Measurements from ENCODE around the gene HOXA3. TPM values are rescaled to one million over a fixed set of nuclear protein-coding genes. Genes with fewer than 3 reads are reported as not detected.

Gene HOXA3
- total RNA-seq, 1 experiment from 2014 or later, result 50.5 TPM

DNA sequence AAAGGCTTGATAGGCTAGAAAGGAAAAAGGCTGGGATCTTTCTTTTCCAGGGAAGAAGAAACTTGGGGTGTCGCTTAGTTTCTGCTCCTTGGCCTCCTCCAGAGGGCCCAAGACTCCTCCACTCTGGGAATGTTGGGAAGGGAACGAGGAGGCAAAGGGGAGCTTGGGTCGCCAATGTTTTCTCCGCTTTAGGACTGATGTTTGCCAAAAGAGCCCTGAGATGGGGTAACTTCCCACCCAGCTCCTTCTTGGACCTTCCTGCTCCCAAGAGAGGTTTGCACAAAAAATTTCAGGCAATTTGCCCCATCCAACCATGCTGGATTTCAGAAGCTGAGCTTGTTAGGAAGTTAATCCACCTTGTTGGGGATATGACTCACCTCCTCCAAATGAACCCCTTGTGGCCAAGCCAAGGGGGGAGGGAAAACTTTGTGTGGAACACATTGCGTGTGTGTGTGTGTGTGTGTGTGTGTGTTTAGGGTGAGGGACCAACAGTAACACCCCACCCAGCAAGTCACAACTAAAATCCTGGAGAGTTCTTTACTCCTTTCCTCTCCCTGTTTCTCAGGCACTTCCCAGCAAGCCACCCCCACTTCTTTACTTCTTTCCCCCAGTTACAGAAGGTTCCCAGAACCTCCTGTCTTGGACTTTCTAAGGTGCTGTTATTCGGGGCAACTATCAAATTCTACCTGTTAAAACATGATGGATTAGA is 41.2 kb downstream of the HOXA3 start:
- CTCF ChIA-PET, result interaction anchor here (0.8 kb wide), 1 partner anchor 29 kb away, joined by 3 read pairs; no protein-coding TSS in a partner anchor
- H3K4me2 ChIP-seq, result peak overlapping the region; percentile 87
- peak overlapping the region; percentile 80 for H3K4me3 ChIP-seq
- intact Hi-C loops (cut with micrococcal nuclease; ENCODE audit: unreplicated experiment), result loop anchor here (1.0 to 10.0 kb wide), 3 partner anchors 84 to 634 kb away; partner anchors contain the start of gene TAX1BP1
- DNase-seq, result peak; percentile 52 to 85
- H3K9me3 ChIP-seq (ENCODE audit: insufficient read depth, low read depth), result no peaks in the 10 kb centered on the region
- no peaks in the 10 kb centered on the region for H3K27me3 ChIP-seq (ENCODE audit: insufficient read depth, low read depth)
- H3K4me1 ChIP-seq (replicated peaks; ENCODE audit: insufficient read depth), result peaks cover 29% of the 10 kb centered on the region
- H3K79me2 ChIP-seq (ENCODE audit: low read depth), result peaks cover 89% of the 10 kb centered on the region
- POLR2A ChIA-PET (ENCODE audit: unreplicated experiment), result no interaction called here
- peaks cover 45% of the 10 kb centered on the region for H3K36me3 ChIP-seq (ENCODE audit: low read depth)
- peak overlapping the region; percentile 92 for H3K27ac ChIP-seq
- TF ChIP-seq EZH2 (IDR thresholded peaks at IDR 0.05; ENCODE audit: low read depth), result no peak
- TF ChIP-seq, protein P1, sequence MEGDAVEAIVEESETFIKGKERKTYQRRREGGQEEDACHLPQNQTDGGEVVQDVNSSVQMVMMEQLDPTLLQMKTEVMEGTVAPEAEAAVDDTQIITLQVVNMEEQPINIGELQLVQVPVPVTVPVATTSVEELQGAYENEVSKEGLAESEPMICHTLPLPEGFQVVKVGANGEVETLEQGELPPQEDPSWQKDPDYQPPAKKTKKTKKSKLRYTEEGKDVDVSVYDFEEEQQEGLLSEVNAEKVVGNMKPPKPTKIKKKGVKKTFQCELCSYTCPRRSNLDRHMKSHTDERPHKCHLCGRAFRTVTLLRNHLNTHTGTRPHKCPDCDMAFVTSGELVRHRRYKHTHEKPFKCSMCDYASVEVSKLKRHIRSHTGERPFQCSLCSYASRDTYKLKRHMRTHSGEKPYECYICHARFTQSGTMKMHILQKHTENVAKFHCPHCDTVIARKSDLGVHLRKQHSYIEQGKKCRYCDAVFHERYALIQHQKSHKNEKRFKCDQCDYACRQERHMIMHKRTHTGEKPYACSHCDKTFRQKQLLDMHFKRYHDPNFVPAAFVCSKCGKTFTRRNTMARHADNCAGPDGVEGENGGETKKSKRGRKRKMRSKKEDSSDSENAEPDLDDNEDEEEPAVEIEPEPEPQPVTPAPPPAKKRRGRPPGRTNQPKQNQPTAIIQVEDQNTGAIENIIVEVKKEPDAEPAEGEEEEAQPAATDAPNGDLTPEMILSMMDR (conservative IDR thresholded peaks at IDR 0.05), result no peak
- H2AFZ ChIP-seq, result no peak overlapping the region
- no peaks in the 10 kb centered on the region for H4K20me1 ChIP-seq (ENCODE audit: insufficient read depth)
- peaks cover 64% of the 10 kb centered on the region for H3F3A ChIP-seq (ENCODE audit: insufficient read depth, low read depth)
- no peaks in the 10 kb centered on the region for H3K9me2 ChIP-seq (ENCODE audit: insufficient read depth)
- no TSS peak for BruUV-seq (replicated peaks)

DNA sequence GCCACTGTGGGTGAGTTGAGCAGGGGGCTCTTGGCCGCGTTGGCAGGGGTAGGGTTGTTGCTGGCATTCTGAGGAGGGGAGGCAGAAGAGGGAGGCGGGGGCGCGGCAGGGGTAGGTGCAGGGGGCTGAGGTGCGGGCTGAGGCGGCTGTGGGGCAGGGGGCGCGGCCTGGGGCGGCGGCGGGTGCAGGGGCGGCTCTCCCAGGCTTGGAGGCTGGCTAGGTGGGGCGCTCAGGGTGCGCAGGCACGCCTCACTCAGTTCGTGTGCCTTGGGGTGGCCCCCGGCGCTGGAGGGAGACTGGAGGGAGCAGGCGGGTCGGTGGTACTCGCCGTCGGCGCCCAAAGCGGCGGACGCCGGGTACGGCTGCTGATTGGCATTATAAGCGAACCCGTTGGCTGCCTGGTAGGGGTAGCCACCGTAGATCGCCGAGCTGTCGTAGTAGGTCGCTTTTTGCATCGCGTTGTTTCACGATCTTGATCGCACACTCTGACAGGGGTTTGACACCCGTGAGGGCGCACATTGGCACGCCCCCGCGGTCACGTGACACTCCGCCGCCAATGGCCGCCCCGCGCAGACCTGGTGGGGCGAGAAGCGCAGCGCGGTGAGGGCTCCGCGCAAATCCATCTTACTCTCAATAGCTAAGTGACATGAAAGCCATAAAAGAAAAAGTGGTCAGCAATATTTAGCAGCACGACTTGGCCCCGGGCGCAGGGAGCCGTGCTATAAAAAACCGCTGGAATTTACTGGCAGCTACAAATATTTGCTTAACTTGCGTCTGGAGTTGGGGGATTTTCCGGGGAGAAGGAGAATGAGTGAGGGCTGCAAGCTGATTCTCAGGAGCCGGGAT is 42.0 kb downstream of the HOXA3 start:
- peak overlapping the region; percentile 80; the same call in 1 of the 2 replicates for H3K4me3 ChIP-seq
- peak in 1 of 2 experiments; percentile 22 for DNase-seq
- peaks cover 64% of the 10 kb centered on the region for H3F3A ChIP-seq (ENCODE audit: insufficient read depth, low read depth)
- intact Hi-C loops (cut with micrococcal nuclease; ENCODE audit: unreplicated experiment), result loop anchor here (1.0 to 10.0 kb wide), 3 partner anchors 83 to 634 kb away; partner anchors contain the start of gene TAX1BP1
- no peaks in the 10 kb centered on the region for H3K27me3 ChIP-seq (ENCODE audit: insufficient read depth, low read depth)
- POLR2A ChIA-PET (ENCODE audit: unreplicated experiment), result no interaction called here
- H4K20me1 ChIP-seq (ENCODE audit: insufficient read depth), result no peaks in the 10 kb centered on the region
- peaks cover 41% of the 10 kb centered on the region for H3K36me3 ChIP-seq (ENCODE audit: low read depth)
- no peaks in the 10 kb centered on the region for H3K9me3 ChIP-seq (ENCODE audit: insufficient read depth, low read depth)
- H3K4me1 ChIP-seq (replicated peaks; ENCODE audit: insufficient read depth), result peaks cover 29% of the 10 kb centered on the region
- peak overlapping the region; percentile 92 for H3K27ac ChIP-seq
- H2AFZ ChIP-seq, result no peak overlapping the region
- no TSS peak for BruUV-seq (replicated peaks)
- peak overlapping the region; percentile 87 for H3K4me2 ChIP-seq
- H3K79me2 ChIP-seq (ENCODE audit: low read depth), result peaks cover 86% of the 10 kb centered on the region
- TF ChIP-seq, protein P1 (conservative IDR thresholded peaks at IDR 0.05), result no peak
- no peak for TF ChIP-seq EZH2 (IDR thresholded peaks at IDR 0.05; ENCODE audit: low read depth)
- no peaks in the 10 kb centered on the region for H3K9me2 ChIP-seq (ENCODE audit: insufficient read depth)
- CTCF ChIA-PET, result interaction anchor here (0.8 kb wide), 1 partner anchor 29 kb away, joined by 3 read pairs; no protein-coding TSS in a partner anchor

DNA sequence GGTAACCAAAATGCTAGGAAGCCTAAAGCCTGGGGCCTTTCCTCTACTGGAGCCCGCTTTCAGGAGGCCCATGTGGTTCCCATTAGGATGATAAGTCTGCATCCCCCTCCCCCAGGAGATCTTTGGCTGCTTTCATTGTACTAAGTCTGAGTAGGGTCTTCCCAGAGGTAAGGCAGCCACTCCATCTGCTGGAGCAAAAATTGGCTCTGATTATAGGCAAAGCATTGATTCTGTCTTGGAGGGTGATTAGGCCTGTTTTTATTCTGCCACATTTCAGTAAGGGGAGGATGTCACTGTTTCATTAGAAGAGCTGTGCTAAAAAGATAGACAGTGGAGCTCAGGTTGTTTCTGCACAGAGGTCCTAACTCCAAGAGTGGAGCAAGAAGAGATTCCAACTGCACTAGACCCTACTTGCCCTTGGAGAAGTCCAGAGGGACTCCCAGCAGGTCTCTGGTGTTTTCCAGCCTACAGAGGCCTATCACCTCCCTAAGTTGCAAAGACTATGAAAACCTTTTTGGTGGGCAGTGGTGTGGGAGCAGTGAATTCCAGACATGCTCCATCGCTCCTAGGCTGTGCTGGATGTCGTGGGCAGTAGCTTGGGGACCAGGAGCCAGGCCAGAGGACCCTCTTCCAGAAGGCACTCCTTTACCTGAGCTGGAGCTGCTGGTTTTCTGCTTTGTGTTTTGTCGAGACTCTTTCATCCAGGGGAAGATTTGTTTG is 42.8 kb downstream of the HOXA3 start:
- Histone ChIP-seq H3F3A (ENCODE audit: insufficient read depth, low read depth) (peaks cover 58% of the 10 kb centered on the region), H3K36me3 (ENCODE audit: low read depth) (peaks cover 41% of the 10 kb centered on the region), H3K27me3 (ENCODE audit: insufficient read depth, low read depth) (no peaks in the 10 kb centered on the region), H3K79me2 (ENCODE audit: low read depth) (peaks cover 79% of the 10 kb centered on the region), H3K27ac (no peak overlapping the region), H3K9me3 (ENCODE audit: insufficient read depth, low read depth) (no peaks in the 10 kb centered on the region), H3K4me3 (no peak overlapping the region), H3K4me1 (replicated peaks; ENCODE audit: insufficient read depth) (peaks cover 29% of the 10 kb centered on the region), H2AFZ (no peak overlapping the region), H3K9me2 (ENCODE audit: insufficient read depth) (no peaks in the 10 kb centered on the region), H4K20me1 (ENCODE audit: insufficient read depth) (no peaks in the 10 kb centered on the region), H3K4me2 (no peak overlapping the region)
- no peak for DNase-seq
- BruUV-seq (replicated peaks), result no TSS peak
- POLR2A ChIA-PET (ENCODE audit: unreplicated experiment), result no interaction called here
- CTCF ChIA-PET, result no interaction called here
- intact Hi-C loops (cut with micrococcal nuclease; ENCODE audit: unreplicated experiment), result loop anchor here (5.0 to 10.0 kb wide), 2 partner anchors 82 to 635 kb away; partner anchors contain the start of gene TAX1BP1
- TF ChIP-seq, protein P1 (conservative IDR thresholded peaks at IDR 0.05), result no peak
- no peak for TF ChIP-seq EZH2 (IDR thresholded peaks at IDR 0.05; ENCODE audit: low read depth)
